ENCODE results near the gene C10orf95.

The C10orf95 gene

DNA sequence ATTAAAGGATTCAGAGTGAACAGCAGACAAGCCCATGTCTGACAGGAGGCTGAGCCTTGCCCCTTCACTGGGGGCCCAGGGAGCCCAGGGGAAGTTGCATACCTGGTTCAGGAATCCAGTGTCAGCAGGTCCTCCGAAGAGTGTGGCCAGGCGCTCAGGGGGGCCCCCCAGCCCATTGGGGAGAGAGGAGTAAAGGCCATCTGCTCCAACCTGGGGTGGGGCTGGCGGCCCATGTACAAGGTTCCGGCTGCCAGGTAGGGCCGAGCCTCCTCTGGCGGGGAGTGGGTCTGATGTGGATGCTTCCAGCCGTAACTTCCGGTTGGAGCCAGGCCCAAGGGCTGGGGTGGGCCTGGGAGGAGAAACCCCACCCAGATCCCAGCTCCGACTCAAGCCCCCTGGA is 35.1 kb downstream of the C10orf95 start:
- no peak for DNase-seq (ENCODE audit: low read depth)

DNA sequence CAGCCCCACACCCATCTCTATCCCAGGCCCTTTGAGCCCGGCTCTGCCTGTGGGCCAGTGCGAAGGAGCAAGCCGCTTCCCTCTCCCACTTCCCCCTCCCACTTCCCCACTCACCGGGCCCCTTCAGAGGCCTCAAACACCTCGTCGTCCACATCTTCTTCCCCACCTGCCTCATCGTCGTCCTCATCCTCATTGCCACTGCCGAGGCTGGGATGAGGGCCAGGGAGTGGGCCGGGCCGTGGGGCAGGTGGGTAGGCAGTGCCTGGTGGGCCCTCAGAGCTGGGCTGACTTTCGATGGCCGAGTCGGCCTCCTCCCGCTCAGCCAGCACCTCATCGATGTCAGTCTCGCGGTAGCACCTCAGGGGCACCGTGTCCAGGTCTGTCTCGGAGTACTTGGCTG is 36.6 kb downstream of the C10orf95 start:
- DNase-seq (ENCODE audit: low read depth): no peak

DNA sequence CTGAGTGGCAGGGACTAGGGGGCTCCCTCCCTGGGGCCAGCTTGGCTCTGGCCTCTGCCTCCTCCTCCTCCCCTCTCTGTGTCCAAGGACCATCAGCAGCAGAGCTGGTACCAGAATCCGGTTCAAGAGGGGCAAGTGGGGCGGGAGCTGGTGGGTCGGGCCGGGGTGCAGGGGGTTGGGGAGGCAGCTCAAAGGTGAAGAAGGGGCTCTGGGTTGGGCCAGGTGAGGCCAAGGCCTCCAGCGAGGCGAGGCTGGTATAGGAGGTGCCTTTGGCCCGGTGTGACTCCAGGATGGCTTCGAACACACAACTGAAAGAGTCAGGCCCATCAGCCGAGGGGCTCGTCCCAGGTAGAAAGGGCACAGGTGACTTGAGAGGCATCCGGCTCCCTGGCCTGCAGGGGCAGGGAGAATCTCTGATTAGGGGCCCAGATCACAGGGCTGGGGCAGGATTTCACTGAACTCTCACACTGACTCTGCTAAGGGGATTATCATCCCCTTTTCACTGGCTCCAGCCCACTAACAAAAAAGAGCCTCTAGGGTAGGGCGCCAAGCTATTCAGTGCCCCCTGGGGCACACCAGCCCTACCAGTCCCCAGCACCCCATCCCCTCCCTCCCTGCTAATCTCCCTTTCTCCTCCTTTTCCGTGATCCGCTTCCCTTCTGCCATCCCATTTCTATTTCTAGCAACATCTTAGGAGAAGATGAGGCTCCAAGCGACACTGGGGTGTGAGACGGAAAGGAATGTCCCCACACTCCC is 37.4 kb downstream of the C10orf95 start:
- DNase-seq (ENCODE audit: low read depth): no peak

DNA sequence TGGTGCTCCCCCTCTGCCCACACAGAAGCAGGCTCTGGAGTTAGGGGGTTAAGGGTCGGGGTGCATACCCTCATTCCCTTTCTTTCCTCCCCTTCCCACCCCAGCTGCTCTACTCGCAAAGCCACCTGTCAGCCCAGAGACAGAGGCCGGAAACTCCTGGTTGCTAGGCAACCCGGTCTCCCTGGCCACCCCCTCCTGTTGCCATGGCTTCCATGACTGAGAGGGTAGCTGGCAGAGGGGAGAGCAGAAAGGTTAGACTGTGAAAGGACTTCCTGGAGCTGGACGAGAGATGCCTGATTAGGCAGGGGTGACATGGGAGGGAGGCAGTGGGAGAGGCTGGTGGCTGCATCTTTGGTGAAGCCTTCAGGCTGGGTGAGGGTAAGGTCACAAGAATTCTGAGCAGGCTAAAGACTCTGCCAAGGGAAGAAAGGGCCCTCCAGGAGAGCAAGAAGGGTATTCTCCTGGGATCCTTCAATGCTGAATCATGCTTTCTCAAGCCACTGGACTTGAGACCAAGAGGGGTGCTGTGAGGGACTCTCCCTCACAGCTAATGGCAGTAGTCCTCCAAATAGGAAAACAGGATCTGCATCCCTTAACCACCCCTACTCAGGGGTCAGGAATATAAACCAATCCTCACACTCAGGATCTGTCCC is 38.2 kb downstream of the C10orf95 start:
- no peak for DNase-seq (ENCODE audit: low read depth)

DNA sequence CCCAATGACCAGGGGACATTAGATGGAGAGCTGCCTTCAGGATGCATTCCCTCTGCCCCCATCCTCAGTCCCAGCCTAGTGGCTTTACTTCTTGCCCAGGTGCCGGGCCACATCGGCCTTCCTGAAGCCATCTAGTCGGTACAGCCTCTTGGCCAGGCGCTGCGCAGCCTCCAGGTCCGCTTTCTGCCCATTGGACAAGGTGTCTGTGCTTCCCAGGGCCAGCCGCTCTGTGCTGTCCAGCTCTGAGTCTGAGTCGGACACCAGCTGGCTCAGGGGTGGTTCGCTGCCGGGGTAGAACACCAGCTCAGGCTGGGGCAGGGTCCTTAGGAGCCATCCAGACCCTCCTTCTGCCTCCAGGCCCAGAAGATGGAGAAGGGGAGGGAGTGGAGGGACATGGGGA is 39.0 kb downstream of the C10orf95 start:
- DNase-seq (ENCODE audit: low read depth): no peak

DNA sequence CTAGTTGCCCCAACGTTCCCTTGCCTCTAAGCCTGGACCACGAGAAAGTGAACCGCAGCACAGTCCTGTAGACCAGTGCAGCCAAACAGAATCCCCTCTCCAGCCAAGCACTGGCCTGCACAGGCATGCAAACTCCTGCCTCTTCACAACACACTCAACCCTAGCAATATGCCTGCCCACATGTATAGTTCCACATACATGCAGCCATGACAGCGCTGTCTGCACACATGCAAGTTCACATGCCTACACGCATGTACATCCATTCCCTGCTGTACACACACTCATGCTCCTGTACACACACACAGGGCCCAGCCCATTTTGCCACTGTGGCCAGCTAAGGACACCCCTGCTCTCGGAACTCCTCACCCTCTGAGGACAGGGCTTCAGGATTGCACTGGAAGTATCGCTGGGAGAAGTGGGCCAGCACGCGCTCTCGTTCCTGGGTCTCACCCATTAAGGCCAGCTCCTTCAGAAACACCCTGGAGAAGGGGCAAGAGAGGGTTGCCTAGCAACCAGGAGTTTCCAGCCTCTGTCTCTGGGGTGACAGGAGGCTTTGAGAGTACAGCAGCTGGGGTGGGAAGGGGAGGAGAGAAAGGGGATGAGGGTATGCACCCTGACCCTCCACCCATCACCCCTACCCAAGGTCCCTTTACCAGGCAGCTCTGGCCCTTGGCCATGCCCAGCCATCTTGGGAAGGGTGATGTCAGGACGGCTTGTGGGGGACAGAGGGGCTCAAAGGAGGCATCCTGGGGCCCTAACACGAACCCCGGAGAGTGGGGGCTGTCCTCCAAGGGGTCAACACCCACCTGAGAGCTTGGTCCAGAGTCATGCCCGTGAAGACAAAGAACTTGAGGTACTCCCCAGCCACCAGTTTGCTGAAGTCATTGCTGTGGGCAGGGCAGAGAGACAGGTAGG is 39.7 kb downstream of the C10orf95 start:
- DNase-seq (ENCODE audit: low read depth): no peak

DNA sequence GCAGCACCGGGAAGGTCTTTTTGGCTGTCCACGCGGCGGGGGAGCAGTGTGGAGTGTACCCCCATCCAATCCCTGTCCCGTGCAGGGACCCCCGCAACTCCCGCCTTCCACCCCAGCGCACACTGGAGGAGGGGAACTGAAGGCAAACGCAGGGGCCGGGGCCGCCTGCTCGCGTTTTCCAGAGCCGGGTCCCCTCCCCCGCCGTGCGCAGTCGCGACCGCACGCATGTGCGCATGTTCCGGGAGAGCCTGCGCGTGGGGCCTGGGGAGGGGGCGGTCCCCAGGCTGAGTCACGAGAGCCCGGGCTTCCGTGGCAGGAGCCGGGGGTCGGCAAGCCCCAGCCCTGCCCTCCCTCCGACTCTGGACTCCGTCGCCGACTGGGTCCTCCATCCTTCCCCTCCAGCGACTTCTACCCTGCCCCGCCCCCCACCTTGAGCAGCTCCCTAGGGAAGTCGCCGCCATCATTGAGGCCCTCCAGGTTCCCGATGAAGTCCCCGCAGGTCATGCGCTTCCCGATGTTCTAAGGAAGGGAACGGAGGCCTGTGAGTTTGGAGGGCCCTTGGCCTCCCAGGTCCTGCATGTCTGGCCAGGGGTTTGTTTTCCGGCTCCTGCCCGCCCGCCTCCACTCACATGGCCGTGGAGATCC is 40.8 kb downstream of the C10orf95 start:
- no peak for DNase-seq (ENCODE audit: low read depth)

DNA sequence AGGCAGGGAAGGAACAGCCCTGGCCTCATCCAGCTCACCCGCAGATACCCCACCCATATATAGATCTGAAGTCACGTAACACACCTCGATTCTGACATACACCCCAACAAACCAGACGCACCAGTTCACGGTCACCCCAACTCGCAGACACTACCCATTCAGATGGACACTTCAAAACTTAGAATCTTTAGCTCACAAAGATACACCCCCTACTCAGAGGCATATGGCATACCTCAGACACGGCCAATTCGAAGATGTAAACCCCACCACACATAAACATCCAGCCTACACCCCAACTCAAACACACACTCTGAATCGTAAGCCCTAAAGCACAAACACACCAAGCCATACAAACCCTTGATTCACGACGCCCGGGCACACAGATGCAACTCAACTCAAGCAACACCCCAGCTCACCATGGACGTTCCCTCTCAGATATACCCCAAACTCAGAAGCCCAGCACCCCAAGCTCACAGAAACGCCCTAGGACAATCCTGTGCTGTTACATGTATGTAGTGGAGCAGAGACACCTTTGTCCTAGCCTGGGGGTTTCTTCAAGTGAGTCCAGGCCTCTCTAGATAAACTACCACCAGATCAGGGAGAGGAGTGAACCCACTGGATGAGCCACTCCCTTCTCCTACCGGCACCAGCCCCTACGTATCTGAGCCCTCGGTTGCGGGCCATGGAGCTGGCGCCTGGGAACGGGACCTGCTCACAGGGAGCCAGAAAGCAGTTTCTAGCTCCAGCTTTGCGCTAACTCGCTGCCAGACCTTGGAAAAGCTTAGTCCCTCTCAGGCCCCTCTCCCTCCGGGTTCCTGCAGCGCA is 41.5 kb downstream of the C10orf95 start:
- no peak for DNase-seq (ENCODE audit: low read depth)

DNA sequence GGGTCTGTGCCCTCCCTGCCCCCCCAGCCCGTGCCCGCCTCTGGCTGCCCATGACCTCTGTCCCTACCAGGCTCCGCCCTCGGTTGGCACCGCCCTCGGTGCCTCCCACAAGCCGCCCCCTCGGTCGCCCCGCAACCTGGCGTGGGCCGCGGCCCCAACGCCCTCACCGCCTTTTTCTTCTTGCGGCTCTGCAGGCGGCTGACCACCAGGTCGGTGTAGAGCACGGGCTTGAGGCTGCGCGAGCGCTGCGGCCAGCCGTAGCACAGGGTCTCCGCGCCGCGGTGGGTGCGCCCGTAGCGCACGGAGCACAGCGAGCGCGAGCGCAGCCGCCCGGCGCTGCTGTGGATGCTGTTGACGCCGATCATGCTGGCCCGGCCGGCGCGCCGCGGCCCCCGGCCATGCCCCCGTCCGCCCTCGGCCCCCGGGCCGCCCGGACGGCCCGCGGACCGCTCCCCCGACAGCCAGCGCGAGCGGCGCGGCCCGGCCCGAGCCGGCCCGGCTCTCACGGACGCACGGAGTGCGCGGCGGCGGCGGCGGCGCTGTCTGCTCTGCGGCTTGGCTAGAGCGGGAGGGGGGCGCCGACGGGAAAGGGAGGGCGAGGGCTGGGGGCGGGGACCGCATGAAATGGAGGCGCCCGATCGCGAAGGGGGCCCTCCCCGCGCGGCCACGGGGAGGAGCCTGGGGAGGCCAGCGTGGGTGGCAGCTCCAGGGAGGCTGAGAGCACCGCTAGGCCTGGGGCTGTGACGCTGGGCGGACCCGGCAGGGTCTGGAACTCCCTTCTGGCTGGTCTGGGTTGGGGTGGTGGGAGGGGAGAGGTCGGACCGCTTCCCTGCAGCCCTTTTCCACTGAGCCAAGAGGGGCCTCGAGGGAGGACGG is 42.4 kb downstream of the C10orf95 start:
- DNase-seq (ENCODE audit: low read depth): no peak

DNA sequence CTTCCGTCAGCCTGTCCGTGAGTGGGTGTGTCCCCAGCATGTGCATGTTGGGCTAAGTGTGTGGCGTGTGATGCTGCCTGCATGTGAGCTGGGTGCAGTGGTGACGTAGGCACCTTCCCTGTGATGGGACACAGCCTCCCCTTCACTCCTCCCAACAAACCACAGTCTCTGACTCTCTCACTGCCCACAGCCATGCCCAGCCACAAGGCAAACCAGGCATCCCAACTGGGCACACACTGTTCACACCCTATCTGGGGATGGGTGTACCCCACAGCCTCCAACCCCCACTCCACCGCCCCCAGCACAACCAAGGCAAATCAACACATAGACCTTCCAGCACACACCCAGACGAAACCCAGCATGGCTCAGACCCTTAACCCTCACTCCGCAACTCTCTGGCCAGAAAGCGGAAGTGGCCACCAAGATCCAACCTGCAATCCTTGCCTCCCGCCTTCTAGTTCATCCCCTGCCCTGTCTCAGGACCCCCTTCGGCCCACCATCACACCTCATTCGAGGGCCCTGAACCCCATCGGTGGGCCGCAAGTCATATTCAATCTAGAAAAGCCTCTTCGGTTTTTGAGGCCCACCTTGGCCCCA is 43.1 kb downstream of the C10orf95 start:
- no peak for DNase-seq (ENCODE audit: low read depth)

DNA sequence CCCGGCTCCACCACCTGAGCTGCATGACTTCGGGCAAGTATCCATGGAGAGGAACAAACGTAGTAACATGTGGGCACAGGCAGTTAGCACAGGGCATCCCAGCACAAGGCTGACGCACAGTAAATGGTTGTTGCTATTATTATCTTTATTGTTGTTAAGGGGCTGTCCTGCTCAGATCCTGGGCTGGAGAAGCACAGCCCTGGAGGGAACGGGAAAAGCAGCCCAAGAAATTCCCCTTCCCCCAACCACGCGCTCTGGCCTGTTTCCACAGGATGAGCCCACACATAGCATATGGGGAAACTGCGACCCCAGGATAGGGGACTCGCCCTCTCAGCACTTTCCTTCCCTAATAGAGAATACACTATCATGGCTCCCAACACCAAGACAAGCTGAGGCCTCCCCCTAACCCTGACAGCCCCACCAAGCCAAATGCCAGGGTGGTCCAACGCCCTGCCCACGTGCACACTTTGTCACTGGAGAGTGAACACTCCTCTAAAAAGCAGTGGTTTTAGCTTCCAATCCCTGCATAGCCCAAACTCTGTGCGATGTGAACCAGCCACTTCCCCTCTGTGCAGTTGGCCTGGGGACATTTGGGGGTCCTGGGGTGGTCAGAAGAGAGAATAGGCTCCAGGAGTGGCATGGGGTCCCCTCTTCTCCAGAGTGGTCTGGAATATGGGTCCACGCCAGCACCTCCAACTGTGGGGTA is 43.8 kb downstream of the C10orf95 start:
- DNase-seq (ENCODE audit: low read depth): no peak

DNA sequence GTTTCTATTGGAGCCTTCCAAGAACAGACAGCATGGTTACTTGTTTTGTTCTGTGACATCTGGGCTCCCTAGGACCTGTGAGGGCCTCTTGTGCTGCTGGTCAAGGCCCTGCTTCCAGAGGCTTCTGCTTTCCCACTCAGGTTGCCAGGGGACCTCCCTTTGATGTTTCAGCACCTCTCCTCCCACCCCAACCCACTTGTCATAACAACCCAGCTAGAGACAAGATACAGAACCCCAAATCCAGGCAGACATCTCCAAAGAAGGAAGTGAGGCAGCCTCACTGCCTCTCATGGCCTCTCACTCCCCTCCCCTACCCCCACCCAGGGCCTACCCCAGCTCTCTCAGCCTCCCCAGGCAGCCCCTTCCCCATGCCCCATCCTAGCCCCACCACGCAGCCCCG is 44.5 kb downstream of the C10orf95 start:
- DNase-seq (ENCODE audit: low read depth): no peak

DNA sequence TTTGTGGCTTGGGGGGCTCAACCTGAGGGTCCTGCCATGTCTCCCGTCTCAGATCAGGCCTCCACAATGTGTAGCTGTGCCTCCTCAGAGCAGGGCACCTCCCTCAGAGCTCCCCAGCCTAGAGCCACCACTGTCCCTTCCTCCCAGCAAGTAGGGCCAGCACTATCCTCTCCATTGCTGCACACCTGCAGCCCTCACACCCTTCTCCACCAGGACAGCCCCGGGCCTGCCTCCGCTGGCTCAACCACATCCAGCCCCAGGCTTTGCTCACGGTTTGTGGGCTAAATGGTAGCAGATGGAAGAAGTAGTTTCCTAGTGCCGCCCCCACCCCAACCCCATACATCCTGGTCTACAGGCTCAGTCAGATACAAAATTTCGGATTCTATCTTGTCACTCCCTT is 45.7 kb downstream of the C10orf95 start:
- no peak for DNase-seq (ENCODE audit: low read depth)

DNA sequence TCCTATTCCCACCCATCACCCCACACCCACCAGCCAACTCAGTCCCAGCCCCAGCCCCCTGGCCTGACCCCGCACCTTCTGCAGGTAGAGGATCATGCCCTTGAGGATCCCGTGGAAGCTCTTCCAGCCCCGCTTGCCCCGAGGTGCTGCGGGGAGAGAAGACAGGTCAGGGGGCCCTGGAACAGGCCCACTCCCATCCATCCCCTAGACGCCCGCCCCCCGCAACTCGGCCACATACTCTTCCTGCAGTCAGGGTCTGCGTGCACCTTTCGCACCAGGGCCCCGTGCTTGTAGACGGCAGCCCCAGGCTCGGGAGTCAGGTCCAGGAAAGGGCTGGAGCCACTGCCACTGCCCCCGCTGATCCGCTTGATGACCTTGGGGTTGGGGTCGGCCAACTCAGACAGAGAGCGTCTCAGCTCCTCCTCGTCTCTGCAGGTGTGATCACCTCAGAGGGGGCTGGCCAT is 46.2 kb downstream of the C10orf95 start:
- no peak for DNase-seq (ENCODE audit: low read depth)

DNA sequence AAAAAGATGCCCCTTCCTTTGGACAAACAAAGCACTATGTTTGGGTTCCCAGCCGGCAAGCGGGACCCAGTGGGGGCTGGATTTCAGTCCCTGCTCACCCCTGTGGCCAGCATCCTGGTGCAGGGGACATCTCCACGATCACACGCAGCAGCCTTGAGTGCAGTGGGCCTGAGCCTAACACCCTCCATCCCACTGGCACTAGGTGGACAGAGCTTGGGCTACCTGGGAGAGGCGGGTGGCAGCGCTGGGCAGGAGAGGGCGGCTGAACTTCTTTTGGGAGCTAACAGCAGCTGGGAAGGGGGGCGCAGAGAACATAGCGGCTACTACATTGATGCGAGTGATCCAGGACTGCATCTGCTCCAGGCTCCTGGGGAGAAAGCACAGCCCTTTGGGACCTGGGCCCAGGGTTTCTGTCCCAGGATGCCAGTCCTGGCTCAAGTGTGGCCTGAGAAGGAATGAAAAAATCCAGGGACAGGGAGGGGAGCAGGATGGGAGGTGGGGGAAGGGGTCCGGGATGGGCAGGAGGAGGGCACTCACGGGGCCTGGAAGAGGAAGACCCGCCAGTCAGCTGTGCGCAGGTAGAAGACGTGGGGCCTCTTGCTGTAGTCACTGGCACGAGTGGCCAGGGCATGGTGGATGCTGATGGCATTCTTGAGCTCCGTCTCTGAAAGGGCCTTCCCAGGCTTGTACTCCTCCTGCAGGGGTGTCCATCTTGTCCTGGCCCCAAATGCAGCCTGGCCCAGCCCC is 46.8 kb downstream of the C10orf95 start:
- DNase-seq (ENCODE audit: low read depth): no peak

DNA sequence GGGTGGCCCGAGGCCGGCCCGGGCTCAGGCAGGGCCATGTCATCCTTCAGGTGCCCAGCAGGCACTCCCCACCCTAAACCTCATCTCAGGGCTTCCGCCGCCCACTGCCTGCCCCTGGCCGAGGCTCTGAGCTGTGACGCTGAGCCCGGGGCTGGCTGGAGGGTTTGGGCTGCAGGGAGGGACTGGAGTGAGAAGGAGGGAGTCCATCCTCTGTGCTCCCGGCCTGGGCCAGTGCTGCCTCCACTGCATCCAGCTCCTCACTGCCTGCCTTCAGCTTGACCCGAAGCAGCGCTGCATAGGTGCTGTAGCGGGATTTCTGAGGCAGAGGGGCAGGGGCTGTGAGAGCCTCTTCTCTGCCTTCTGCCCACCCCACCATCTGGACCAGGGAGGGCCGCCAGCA is 48.2 kb downstream of the C10orf95 start:
- no peak for DNase-seq (ENCODE audit: low read depth)

DNA sequence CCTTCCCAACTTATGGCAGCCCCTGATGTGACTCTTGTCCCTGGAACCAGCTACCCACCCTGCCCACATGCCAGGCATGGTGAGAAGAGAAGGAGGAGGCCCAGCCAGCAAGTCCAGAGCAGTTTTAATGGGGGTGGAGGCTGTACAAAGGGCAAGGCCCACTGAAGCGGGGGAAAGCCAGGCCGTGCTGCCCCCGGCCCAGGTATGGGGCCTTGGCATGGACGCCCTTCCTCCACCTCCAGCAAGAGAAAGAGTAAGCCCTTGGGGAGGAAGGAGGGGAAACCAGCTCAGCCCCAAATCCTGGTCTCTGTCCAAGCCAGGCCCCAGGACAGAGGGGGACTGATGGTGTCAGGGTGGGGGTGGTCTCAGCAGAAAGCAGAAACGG is 48.8 kb downstream of the C10orf95 start:
- no peak for DNase-seq (ENCODE audit: low read depth)

DNA sequence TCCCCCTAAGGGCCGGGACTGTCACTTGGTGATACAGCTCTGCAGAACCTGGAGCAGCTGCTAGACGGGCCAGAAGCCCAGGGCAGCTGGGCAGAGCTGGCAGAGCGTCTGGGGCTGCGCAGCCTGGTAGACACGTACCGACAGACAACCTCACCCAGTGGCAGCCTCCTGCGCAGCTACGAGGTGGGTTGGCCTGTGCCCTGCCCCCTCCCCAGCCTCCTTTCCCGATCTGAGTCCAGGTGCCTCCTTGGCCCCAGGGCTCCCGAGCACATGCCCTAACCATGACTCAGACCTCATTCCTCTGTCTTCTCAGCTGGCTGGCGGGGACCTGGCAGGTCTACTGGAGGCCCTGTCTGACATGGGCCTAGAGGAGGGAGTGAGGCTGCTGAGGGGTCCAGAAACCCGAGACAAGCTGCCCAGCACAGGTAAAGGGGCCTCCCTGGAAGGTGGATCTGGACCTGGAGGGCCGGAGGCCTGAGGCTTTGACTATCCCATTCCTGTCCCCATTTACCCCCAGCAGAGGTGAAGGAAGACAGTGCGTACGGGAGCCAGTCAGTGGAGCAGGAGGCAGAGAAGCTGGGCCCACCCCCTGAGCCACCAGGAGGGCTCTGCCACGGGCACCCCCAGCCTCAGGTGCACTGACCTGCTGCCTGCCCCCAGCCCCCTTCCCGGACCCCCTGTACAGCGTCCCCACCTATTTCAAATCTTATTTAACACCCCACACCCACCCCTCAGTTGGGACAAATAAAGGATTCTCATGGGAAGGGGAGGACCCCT is 49.4 kb downstream of the C10orf95 start:
- no peak for DNase-seq (ENCODE audit: low read depth)
